K562 (cell line): ENCODE results near the gene SCARF2.

Source experiments
- CTCF ChIP-seq, 3 experiments: IDR thresholded peaks in 2 of 3; conservative IDR thresholded peaks in 1 of 3; 2 replicates each; pipeline ENCODE4 v1.5.1; 2011 to 2012; ENCODE audit warnings: low read length in 3 of 3, mild to moderate bottlenecking in 3 of 3, control low read depth in 2 of 3, improper control_type of control experiment in 1 of 3, inconsistent platforms in 1 of 3, low read depth in 1 of 3, mixed read lengths in 1 of 3, moderate library complexity in 1 of 3; ENCODE audit not compliant: insufficient read depth in 2 of 3
- E2F8 ChIP-seq: fragments of 450-650 bp; IDR thresholded peaks from 2 replicates; pipeline ENCODE4 v1.7.1; 2018; ENCODE audit warnings: mild to moderate bottlenecking, low read depth; ENCODE audit not compliant: partially characterized antibody
- ERF ChIP-seq: fragments of 450-650 bp; formaldehyde crosslinking; IDR thresholded peaks from 2 replicates; pipeline ENCODE4 v1.4.0; 2020; ENCODE audit warnings: mild to moderate bottlenecking, mixed read lengths
- GATA2 ChIP-seq: sonication (generic); formaldehyde crosslinking; IDR thresholded peaks from 2 replicates; pipeline ENCODE4 v1.4.0; 2020; ENCODE audit warnings: mild to moderate bottlenecking, missing genetic modification reagents
- MEF2D ChIP-seq: conservative IDR thresholded peaks from 2 replicates; pipeline ENCODE4 v1.6.1; 2016; ENCODE audit warnings: low read depth, missing genetic modification characterization, missing compliant biosample characterization
- NR2C1 ChIP-seq, 2 experiments: fragments of 450-650 bp; IDR thresholded peaks; 2 replicates each; pipeline ENCODE4 v1.6.1; 2017; ENCODE audit warnings: mild to moderate bottlenecking in 2 of 2, antibody characterized with exemption in 1 of 2, inconsistent platforms in 1 of 2, missing compliant biosample characterization in 1 of 2, missing genetic modification characterization in 1 of 2
- POLR2A ChIP-seq: fragments of 450-650 bp; conservative IDR thresholded peaks from 2 replicates; pipeline ENCODE4 v1.6.1; 2016
- POLR2AphosphoS5 ChIP-seq: IDR thresholded peaks from 2 replicates; pipeline ENCODE4 v1.6.1; 2011; ENCODE audit warnings: mild to moderate bottlenecking, low read depth, low read length, moderate library complexity; ENCODE audit not compliant: control insufficient read depth, insufficient read depth
- SIN3B ChIP-seq: fragments of 450-650 bp; IDR thresholded peaks from 2 replicates; pipeline ENCODE4 v1.6.1; 2017; ENCODE audit warnings: low read depth, mild to moderate bottlenecking, moderate library complexity
- SMAD1 ChIP-seq: fragments of 150-350 bp; IDR thresholded peaks from 2 replicates; pipeline ENCODE4 v1.6.1; 2014; ENCODE audit warnings: low read length, low read depth; ENCODE audit not compliant: partially characterized antibody
- TAF1 ChIP-seq: IDR thresholded peaks from 2 replicates; pipeline ENCODE4 v1.6.1; 2011; ENCODE audit warnings: mild to moderate bottlenecking, low read length, moderate library complexity; ENCODE audit not compliant: insufficient read depth, control insufficient read depth, severe bottlenecking; ENCODE audit errors: extremely low read depth
- ZBTB40 ChIP-seq, 2 experiments: fragments of 450-650 bp in 1 of 2; sonication (generic) in 1 of 2; formaldehyde crosslinking in 1 of 2; IDR thresholded peaks; 2 replicates each; pipeline versions ENCODE4 v1.7.1 to v1.9.0; 2016 to 2022; ENCODE audit warnings: inconsistent platforms in 1 of 2, mild to moderate bottlenecking in 1 of 2, missing genetic modification reagents in 1 of 2
- ZNF324 ChIP-seq: fragments of 250-450 bp; sonication (Bioruptor Pico); IDR thresholded peaks from 2 replicates; pipeline ENCODE4 v1.4.0; 2020; ENCODE audit warnings: mild to moderate bottlenecking
- ZNF589 ChIP-seq: fragments of 200-800 bp; sonication (Bioruptor generic); IDR thresholded peaks from 2 replicates; pipeline ENCODE4 v1.6.1; 2016; ENCODE audit warnings: low read depth, missing genetic modification characterization, missing compliant biosample characterization

- no peak for TF ChIP-seq E2F8
- TF ChIP-seq GATA2, result peak; percentile 16; the same call in 1 of the 2 replicates
- no peak for TF ChIP-seq CTCF (IDR thresholded peaks at IDR 0.05 in 2 of 3, conservative IDR thresholded peaks at IDR 0.05 in 1 of 3; ENCODE audit: insufficient read depth in 2 of 3, low read depth in 1 of 3, low read length in 3 of 3)
- no peak for TF ChIP-seq MEF2D (tag)
- no peak for TF ChIP-seq ZNF589 (CRISPR knock-in tag)
- TF ChIP-seq POLR2AphosphoS5, result no peak
- TF ChIP-seq POLR2A, result no peak
- TF ChIP-seq NR2C1 (IDR thresholded peaks at IDR 0.05), result no peak
- no peak for TF ChIP-seq NR2C1 (tag; IDR thresholded peaks at IDR 0.05)
- TF ChIP-seq TAF1, result no peak
- TF ChIP-seq SIN3B, result no peak
- TF ChIP-seq ZNF324 (CRISPR knock-in tag), result no peak
- no peak for TF ChIP-seq ZBTB40 (IDR thresholded peaks at IDR 0.05)
- TF ChIP-seq ZBTB40 (CRISPR knock-in tag; IDR thresholded peaks at IDR 0.05), result no peak
- no peak for TF ChIP-seq ERF (CRISPR knock-in tag)
- no peak for TF ChIP-seq SMAD1
These were observed 30.8 kb downstream of the SCARF2 start for GRCh38 chr22:20406686-20407408.
